GM18868 (cell line): ENCODE data around the gene TAS2R10.
"Not testable (repeated sequence)": the region's sequence is repeated elsewhere in the genome, so short reads cannot be mapped to it uniquely, and the experiment has no call there.

Experiments
- ATAC-seq: cut with Tn5 transposase; IDR thresholded peaks from one replicate; pipeline ENCODE4 v1.9.1; 2021; ENCODE audit warnings: mild to moderate bottlenecking, moderate library complexity; ENCODE audit not compliant: unreplicated experiment

TAS2R10 gene

GRCh38 chr12:10826258-10826657 lies at the start of gene TAS2R10:
TAS2R10 (minus strand) TSS chr12:10826358; CDS start chr12:10826269, 89 bp downstream.
- ATAC-seq: no peak

- ATAC-seq: no peak
These were observed 47.2 kb upstream of the TAS2R10 start for GRCh38 chr12:10873378-10873777.

GRCh38 chr12:10867381-10867780 lies 41.2 kb upstream of the TAS2R10 start:
- ATAC-seq: no peak

- no peak for ATAC-seq
These were observed 37.5 kb upstream of the TAS2R10 start for GRCh38 chr12:10863512-10864218.

GRCh38 chr12:10861366-10861765 lies 35.2 kb upstream of the TAS2R10 start:
- ATAC-seq: no peak

GRCh38 chr12:10855807-10856206 lies 29.6 kb upstream of the TAS2R10 start:
- ATAC-seq: no peak

GRCh38 chr12:10853776-10854175 lies 27.6 kb upstream of the TAS2R10 start:
- no peak for ATAC-seq

GRCh38 chr12:10851243-10851858 lies 25.2 kb upstream of the TAS2R10 start:
- no peak for ATAC-seq

GRCh38 chr12:10849425-10849878 lies 23.3 kb upstream of the TAS2R10 start, which contains the start of gene PRR4:
PRR4 (minus strand) TSS chr12:10849475; CDS start chr12:10849437, 38 bp downstream.
- ATAC-seq: no peak

GRCh38 chr12:10847744-10848143 lies 21.6 kb upstream of the TAS2R10 start:
- ATAC-seq: no peak

- no peak for ATAC-seq
These were observed 16.7 kb upstream of the TAS2R10 start for GRCh38 chr12:10842862-10843261.

- ATAC-seq: no peak
These were observed 12.3 kb upstream of the TAS2R10 start for GRCh38 chr12:10838461-10838860.

- no peak for ATAC-seq
These were observed 3.8 kb upstream of the TAS2R10 start for GRCh38 chr12:10829994-10830393.

GRCh38 chr12:10824957-10825356 lies 1.2 kb downstream of the TAS2R10 start:
- no peak for ATAC-seq

- ATAC-seq: no peak
These were observed 14.1 kb downstream of the TAS2R10 start for GRCh38 chr12:10811883-10812536.

- no peak for ATAC-seq
These were observed 16.1 kb downstream of the TAS2R10 start, which contains the start of gene TAS2R9 for GRCh38 chr12:10810068-10810467. TAS2R9 (minus strand) TSS chr12:10810168; CDS start chr12:10810075, 93 bp downstream.

- ATAC-seq: no peak
These were observed 19.0 kb downstream of the TAS2R10 start, which contains the start of gene TAS2R8 for GRCh38 chr12:10807186-10807585. TAS2R8 (minus strand) TSS chr12:10807286; CDS start chr12:10806980, 306 bp downstream.

- no peak for ATAC-seq
These were observed 23.6 kb downstream of the TAS2R10 start, which contains the start of gene TAS2R7 for GRCh38 chr12:10802587-10802986. TAS2R7 (minus strand) TSS chr12:10802627; CDS start chr12:10802570, 57 bp downstream.

- no peak for ATAC-seq
These were observed 24.4 kb downstream of the TAS2R10 start for GRCh38 chr12:10801741-10802140.

- ATAC-seq: no peak
These were observed 31.9 kb downstream of the TAS2R10 start for GRCh38 chr12:10794222-10794621.

- ATAC-seq: not testable (repeated sequence)
These were observed 34.4 kb downstream of the TAS2R10 start for GRCh38 chr12:10791769-10792168.
